ENCODE results near the gene BSND. TPM values are rescaled to one million over a fixed set of nuclear protein-coding genes. Genes with fewer than 3 reads are reported as not detected.

Gene BSND
- total RNA-seq, 4 donors from 2014 or later, result not detected

GRCh38 chr1:55055084-55055882 lies 56.5 kb downstream of the BSND start:
- DNase-seq, result no peak
- TF ChIP-seq CTCF (IDR thresholded peaks at IDR 0.05) (no peak), POLR2A (IDR thresholded peaks at IDR 0.05) (no peak)
- no peaks in the 10 kb centered on the region for H3K4me1 ChIP-seq
- H3K27ac ChIP-seq, result no peak overlapping the region
- H3K36me3 ChIP-seq, result no peaks in the 10 kb centered on the region
- no peaks in the 10 kb centered on the region for H3K27me3 ChIP-seq
- no peaks in the 10 kb centered on the region for H3K9me3 ChIP-seq
- no peak overlapping the region for H3K4me3 ChIP-seq

- DNase-seq, result no peak
- H3K36me3 ChIP-seq, result no peaks in the 10 kb centered on the region
- no peaks in the 10 kb centered on the region for H3K9me3 ChIP-seq
- TF ChIP-seq CTCF (IDR thresholded peaks at IDR 0.05) (no peak), POLR2A (IDR thresholded peaks at IDR 0.05) (no peak)
- H3K4me1 ChIP-seq, result no peaks in the 10 kb centered on the region
- no peak overlapping the region for H3K4me3 ChIP-seq
- H3K27ac ChIP-seq, result no peak overlapping the region
- H3K27me3 ChIP-seq, result no peaks in the 10 kb centered on the region
Measured at GRCh38 chr1:55055951-55056631, 57.4 kb downstream of the BSND start.

DNA sequence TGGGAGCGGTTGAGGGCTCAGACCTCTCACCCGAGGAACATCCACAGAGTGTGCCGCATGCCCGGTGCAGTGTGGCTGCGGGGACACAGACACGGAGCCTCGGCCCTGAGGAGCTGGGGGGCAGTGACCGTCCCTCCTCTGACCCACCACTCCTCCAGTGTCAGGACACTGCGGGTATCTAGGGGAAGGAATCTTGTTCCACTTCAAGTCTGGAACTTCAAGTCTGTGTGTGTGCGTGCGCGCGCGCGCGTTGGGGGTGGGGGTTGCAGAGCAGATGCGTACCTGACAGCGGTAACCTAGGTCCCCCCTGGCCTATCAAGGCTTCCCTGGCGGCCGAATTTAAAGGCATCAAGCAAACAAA lies 57.9 kb downstream of the BSND start:
- Histone ChIP-seq H3K4me1 (no peaks in the 10 kb centered on the region), H3K9me3 (no peaks in the 10 kb centered on the region), H3K4me3 (no peak overlapping the region), H3K27me3 (no peaks in the 10 kb centered on the region), H3K36me3 (peaks cover 0 to 4% (median 0%) of the 10 kb centered on the region in 3 donors), H3K27ac (no peak overlapping the region)
- TF ChIP-seq POLR2A (IDR thresholded peaks at IDR 0.05) (no peak), CTCF (IDR thresholded peaks at IDR 0.05) (no peak)
- DNase-seq, result no peak

DNA sequence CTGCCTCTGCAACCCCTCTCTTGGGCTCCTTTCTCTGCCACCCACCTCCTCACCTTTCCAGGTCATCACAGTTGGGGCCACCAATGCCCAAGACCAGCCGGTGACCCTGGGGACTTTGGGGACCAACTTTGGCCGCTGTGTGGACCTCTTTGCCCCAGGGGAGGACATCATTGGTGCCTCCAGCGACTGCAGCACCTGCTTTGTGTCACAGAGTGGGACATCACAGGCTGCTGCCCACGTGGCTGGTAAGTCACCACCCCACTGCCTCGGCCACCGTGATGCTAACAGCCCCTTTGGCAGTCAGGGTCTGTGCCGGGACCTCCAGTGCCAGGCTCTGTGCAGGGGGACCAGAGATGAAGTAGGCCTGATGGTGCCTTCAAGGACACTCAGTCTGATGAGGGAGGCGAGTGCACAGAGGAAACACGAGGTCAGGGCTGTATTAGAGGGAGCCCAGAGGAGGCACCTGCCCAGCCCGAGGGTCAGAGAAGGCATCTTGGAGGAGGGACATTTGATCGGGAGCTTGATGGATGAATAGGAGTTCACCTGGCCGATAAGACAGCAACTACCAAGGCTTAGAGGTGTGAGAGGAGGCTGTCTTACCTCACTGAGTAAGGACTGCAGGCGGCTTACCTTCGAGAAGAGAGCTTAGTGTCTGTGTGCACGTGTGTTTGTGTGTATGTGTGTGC lies 58.7 kb downstream of the BSND start:
- Histone ChIP-seq H3K36me3 (peaks cover 0 to 7% (median 0%) of the 10 kb centered on the region in 3 donors), H3K9me3 (no peaks in the 10 kb centered on the region), H3K4me1 (no peaks in the 10 kb centered on the region), H3K27me3 (no peaks in the 10 kb centered on the region), H3K4me3 (no peak overlapping the region), H3K27ac (no peak overlapping the region)
- TF ChIP-seq CTCF (IDR thresholded peaks at IDR 0.05), result no peak
- TF ChIP-seq POLR2A (IDR thresholded peaks at IDR 0.05), result no peak
- no peak for DNase-seq

DNA sequence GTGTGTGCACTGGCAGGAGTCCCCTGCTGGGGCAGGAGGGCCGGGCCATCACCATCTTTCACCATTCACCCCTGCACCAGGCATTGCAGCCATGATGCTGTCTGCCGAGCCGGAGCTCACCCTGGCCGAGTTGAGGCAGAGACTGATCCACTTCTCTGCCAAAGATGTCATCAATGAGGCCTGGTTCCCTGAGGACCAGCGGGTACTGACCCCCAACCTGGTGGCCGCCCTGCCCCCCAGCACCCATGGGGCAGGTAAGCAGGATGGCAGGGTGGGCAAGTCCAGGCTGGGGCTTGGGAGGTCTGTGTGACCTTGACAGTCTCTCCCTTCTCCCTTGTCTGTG lies 59.2 kb downstream of the BSND start:
- Histone ChIP-seq H3K4me1 (no peaks in the 10 kb centered on the region), H3K27me3 (no peaks in the 10 kb centered on the region), H3K4me3 (no peak overlapping the region), H3K9me3 (no peaks in the 10 kb centered on the region), H3K36me3 (peaks cover 0 to 7% (median 0%) of the 10 kb centered on the region in 3 donors), H3K27ac (no peak overlapping the region)
- no peak for TF ChIP-seq POLR2A (IDR thresholded peaks at IDR 0.05)
- no peak for TF ChIP-seq CTCF (IDR thresholded peaks at IDR 0.05)
- DNase-seq, result no peak
